NCI-H526 treated with DMSO at 0.1 percent for 48 hours (cell line): Measurements from ENCODE around the gene YTHDF1.
"Not testable (repeated sequence)": the region's sequence is repeated elsewhere in the genome, so short reads cannot be mapped to it uniquely, and the experiment has no call there.

ENCODE experiments used
- DNase-seq: peaks from one replicate; lab custom pipeline; 2025; lab: John Stamatoyannopoulos, UW

YTHDF1 gene

DNA sequence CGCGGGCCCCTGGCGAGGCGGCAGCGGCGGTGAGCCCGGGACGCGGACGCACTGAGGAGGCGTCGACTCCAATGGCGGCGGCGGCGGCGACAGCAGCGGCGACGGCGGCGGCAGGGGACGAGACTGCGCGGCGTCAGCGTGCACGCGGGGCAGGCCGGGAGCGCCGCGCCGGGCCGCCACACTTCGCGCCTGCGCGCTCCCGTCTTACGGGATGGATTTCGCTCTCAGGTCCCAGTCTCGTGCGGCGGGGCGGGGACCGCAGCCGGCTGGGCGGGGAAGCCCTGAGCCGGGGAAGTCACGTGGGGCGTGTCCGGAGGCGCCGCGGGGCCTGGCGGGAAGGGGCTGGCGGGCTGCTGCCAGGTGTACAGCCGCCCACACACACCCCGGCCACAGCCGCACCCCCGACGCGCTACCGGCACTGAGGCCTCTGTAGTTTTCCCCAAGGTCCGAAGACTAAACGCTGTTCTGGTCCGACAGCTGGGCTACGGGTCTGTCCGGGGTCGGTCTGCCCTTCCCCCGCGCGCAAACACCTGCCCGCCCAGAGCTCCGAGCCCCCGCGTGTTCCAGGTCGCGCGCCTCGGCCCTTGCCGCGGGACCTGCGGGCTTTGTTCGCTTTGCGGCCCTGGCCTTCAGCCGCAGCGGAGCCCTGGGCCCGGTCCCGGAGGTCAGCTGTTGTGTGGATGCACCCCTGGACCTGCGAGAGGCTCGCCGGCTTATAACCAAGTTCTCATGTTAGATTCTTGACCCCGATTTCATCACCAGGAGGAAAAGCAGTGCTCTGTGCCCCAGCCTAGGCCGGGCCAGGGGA lies at the start of gene YTHDF1:
TSS of gene YTHDF1 (minus strand) at position 91 of the 808 bp plus-strand sequence. CDS start 239 bp downstream, outside the sequence.
- DNase-seq, result peak; percentile 96

DNA sequence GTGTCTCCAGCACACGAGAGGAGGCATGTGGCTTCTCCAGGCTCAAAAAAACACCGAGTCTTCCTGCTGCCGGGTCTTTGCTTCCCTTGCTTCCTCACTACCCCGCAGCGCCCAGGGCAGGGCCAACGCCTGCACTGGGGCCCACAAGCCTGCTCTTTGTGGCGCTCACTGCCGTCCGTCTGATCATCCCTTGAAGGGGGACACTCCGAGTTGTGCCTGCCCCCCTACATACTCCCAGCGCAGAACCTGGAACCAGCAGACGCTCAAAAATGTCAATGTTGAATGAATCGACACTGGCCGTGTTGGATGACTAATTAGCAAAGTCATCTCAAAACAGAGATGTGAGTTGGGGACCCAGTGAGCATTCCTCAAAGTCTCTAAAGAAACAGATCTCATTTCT lies 48.6 kb upstream of the YTHDF1 start:
- DNase-seq, result no peak

DNA sequence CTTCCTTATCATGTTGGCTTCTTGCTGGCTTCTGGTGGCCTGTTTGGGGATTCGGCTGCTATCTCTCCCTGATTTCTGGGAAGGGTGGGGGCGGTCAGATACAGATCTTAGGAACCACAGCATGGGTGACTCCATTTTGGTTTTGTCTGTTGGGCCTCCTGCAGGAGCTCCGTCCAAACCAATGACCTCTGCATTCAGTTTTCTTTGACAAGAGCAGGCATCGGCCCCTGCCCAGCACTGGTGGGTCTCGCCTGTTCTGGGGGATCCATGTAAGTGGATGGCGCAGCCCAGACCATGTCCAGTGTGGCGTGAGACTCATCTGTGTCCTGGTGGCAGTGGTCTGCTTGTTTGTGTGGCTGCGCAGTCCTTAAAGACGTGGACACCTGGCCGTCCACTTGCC lies 48.1 kb upstream of the YTHDF1 start:
- DNase-seq, result no peak

DNA sequence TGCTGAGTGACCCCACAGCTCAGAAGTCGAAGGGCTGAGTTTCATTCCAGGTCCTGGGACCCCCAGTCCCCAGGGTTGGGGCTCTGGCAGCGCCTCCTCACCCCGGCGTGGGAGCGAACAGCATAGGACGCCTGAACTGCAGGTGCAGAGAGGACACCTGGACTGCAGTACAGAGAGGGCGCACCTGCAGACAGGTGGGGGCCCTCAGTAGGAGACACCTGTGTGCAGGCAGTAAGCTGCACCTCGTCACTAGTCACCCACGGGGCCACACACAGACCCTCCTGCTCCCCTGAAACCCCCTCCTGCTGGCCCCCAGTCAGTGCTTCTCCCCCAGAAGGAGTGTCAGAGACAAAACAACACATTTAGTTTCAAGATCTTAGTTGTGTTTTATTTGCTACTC lies 46.9 kb upstream of the YTHDF1 start:
- no peak for DNase-seq

DNA sequence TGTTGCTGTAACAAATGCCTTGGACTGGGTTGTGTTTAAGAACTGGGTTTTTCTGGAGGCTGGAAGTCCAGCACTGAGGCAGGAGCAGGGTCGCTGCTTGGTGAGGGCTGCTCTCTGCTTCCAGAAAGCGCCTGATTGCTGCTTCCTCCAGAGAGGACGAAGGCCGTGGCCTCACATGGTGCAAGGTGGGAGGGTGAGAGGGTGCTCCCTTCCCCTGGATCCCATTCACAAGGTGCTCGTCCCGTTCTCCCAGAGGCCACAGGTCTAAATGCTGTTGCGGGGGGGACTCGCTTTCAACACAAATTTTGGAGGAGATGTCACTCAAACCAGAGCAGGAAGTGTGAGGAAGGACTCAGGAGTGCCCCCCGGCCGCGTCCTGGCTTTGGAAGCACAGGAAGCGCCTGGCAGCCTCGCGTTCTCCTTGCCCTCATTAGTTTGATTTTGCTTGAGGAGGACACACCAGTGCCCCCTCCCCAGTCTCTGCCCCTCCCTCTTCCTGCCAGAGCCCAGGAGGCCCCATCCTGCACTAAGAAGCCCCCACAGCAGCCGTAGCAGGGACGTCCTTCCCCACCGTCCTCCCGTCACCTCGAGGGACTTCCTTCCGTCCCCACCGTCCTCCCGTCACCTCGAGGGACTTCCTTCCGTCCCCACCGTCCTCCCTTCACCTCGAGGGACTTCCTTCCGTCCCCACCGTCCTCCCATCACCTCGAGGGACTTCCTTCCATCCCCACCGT lies 46.0 kb upstream of the YTHDF1 start:
- no peak for DNase-seq

DNA sequence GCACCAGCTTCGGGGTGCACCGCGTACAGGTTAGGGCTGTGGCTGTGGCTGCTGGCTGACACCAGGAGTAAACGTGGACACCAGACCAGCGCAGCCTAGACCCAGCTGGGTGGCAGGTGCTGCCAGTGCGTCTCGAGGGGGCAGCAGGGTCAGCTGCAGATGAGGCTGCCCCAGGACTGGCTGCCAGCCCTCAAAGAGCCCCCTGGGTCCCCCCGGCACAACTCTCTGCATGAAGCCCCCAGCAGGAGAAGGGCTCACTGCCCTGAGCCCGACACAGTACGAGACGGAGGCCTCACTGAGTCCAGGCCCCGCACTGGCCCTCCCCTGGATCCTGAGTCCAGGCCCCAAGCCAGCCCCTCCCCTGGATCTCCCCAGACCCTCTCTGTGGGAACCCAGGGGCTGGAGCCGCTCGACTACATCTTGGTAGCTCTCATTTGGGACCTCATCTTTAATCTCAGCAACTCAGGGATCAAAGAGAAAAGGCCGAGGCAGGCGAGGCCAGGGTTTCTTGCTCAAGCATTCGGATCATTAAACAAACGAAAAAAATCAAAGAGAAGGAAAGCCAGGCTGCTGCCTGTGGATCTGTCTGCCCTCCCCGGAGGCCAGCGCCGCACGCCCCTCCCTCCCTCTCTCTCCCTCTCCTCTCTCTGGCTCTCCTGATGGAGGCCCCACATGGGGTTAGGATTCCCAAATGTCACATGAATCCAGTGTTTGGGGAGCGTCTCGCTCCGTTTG lies 45.3 kb upstream of the YTHDF1 start:
- DNase-seq, result no peak

DNA sequence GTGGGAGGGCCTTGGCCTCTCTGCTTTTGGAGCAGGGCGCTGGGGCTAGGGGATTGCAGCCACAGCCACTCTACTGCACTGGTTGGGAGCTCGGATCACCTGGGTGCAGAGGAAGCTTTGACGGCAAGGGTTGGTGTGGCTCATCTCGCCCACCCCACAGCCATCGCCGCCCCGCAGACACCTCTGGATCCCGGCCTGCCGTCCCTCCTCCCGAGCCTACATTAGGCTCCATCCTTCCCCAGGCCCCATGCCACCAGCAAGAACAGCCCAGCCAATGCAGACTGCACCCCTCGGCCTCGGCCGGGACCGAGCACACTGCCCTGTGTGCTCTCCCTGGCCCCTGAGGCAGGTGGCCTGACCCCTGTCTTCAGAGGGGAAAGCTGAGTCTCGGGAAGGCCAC lies 44.6 kb upstream of the YTHDF1 start:
- no peak for DNase-seq

DNA sequence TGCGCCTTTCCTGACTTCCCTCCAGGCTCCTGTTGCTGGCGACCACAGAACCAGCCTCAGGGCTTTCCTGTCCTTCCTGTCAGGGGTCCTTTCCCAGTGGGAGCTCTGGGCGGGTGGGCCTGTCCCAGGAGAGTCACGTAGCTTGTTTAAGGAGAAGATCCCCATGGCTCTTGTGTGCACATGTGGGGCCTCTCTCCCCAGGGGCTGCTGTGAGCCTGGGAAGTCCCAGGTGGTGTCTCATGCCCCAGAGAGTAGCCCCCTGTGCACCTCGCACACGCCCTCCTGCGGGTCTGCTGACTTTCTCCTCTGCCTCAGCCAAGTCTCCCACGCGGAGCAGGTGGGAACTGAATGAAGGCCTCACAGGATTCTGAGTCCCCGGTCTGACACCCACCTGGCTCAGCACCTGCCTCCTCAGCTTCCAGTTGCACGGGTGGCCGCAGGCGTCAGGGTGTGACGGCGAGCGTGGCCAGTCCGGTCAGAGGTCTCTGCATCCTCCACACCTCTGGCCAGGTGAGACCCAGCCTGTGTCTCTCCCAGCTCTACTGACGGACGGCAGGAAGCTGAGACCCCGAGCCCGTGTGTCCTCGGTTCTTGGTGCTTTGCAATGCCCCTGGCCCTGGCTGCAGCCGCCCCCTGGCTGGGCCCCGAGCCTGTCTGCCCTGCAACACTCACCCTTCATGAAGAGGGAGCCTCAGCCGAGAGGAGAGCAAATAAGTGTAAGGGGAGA lies 44.0 kb upstream of the YTHDF1 start:
- no peak for DNase-seq

DNA sequence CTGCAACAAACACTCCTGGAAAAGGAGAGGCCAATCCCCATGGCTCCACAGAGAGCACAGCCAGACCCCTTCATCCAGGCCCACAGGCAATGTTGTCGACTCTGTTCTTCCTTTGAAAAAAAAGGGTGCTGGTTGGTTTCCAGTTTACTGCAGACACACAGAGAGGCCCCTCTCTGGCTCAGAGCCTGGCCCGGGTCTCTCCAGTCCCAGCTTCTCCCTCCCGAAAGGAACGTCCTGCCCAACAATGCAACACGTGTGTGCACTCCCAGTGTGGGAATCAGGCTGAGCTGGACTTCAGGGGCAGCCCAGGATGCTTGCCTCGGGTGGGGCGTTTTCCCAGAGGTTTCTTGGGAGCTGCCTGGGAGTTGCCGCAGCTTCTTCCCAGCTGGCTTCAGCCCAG lies 42.9 kb upstream of the YTHDF1 start:
- DNase-seq, result no peak

DNA sequence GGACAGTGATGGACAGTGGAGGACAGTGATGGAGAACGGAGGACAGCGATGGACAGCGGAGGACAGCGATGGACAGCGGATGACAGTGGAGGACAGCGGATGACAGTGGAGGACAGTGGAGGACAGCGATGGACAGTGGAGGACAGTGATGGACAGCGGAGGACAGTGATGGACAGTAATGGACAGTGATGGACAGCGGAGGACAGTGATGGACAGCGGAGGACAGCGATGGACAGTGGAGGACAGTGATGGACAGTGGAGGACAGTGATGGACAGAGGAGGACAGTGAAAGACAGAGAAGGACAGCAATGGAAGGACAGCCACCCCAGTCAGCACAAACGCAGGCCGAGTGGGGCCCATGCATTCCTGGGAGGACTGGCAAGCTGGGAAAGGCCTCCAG lies 41.7 kb upstream of the YTHDF1 start:
- no peak for DNase-seq

DNA sequence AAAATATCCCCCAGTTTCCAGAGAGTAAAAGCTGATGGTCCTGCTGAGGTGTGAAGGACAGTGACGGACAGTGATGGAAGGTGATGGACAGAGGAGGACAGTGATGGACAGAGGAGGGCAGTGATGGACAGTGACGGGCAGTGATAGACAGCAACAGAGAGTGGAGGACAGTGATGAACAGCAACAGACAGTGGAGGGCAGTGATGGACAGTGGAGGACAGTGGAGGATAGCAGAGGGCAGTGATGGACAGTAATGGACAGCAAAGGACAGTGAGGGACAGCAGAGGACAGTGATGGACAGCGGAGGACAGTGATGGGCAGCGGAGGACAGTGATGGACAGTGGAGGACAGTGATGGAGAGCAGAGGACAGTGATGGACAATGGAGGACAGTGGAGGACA lies 41.0 kb upstream of the YTHDF1 start:
- DNase-seq, result no peak

DNA sequence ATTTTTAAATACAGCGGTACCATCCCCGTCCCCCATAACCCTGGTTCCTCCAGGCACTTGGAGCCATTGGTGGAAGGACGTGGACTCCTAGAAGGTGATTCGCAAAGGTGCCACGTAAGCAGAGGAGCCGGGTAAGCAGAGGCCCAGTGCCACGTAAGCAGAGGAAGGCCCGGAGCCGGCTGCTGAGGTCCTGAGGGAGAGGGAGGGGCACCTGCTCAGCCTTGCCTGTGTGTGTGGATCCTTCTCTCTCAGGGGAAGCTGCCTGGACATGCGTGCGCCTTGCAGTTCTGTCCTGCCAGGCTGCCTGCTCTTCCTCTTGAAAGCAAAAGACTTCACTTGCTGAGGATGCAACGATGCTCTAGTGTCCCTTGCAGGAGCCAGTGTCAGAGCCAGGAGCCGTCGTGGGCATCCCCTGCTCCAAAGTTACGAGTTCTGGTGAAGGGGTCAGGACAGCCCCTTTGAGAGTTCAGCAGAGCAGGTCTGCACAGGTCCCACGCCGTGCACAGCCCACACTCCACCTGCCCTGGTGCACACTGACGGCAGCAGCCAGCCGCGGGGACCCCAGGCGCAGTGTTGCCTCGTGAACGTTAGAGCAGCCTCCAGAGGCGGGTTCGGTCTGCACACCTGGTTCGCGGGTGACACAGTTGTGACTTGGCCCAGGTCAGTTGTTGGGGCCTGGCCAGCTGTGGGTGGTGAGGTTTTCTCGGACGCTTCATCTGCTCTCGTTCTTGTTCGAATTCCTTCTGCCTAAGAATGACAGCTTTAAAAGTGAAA lies 40.2 kb upstream of the YTHDF1 start:
- peak; percentile 15 for DNase-seq

DNA sequence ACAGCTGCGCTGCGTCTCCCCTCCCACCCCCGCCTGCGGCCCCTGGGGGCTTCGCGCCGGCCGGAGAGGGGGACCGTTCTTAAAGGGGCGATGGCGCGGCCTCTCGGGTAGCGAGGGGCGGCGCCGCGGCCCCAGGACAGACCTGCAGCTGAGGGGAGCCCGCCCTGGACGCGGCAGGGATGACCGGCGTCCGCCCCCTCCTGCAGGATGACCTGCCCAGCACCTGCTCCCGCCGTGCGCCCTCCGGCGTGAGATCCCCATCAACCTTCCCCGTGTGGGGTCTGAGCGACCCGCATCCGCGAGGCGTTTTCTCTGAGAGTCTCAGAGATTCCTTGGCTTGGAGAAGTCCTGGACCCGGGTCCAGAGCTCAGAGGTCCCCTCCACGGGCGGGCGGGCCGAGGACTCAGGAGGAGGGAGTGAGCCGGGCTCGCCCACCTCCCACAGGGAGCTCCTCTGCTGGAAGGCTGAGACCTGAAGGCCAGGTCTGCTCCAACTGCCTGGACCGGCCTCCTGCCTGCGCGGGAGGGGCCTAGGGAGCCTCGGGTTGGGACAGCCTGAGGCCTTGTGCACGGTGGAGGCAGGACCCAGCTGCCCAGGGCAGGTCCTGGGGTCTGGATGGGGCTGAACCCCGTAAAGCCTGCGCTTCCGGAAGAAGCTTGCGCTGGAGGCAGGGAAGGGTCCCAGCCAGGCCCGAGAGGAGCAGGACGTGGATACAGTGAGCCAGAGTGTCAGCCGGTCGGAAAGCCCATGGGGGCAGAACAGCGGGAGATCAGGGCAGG lies 38.9 kb upstream of the YTHDF1 start:
- no peak for DNase-seq

DNA sequence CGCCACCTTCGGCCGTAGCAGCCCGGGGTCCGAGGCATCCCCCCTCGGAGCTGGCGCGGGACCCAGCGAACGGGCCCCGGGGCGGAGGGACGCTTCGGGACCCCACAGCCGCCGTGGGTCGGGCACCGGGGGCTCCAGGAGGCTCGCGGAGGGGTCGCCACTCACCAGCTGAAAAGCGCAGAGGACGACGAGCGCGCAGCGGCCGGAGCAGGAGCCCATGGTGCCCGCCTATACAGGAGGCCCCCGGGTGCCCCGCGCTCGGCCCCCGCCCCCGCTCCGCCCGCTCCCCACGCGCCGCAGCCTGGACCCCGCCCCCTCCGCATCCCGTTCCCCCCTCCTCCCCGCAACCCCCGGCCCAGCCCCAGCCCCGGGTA lies 38.3 kb upstream of the YTHDF1 start, which contains the start of gene NKAIN4:
TSS of gene NKAIN4 (minus strand) at position 232 of the 374 bp plus-strand sequence. CDS start at position 219, 13 bp downstream.
- no peak for DNase-seq

DNA sequence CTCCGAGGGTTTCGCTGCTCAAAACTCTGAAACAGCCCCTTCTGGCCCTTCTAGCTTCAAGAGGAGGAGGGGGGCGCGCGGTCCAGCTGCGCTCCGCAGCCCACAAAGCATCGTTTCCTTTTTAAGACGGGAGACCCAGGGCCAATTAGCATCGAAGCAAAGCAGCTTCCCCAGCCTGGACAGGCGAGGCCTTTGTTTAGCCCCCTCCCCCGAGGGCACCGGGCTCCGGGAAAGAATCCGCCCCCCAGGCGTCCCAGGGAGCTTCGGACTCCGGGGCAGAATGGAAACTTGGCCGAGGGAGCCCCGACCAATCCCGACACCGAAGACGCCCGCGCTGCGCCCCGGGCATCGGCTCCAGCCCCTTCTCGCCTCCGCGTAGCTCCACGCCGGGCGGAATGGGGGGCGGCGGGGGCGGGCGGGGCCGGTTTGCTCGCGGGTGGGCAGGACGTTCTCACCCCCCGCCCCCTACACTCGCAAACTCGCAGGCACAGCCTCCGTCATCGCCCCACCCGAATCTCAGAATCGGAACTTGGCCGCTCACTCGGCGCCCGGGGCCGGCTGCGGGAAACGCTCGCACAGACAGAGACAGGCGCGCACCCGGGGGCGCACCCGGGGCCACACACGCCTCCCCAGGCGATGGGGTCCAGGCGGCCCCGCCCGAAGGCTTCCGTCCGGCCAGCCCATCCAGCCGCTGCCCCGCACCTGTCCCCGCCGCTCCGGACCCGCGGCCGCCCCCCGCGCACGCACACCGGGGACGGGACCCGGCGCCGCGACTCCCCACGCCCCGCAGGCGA lies 37.7 kb upstream of the YTHDF1 start:
- DNase-seq, result no peak

DNA sequence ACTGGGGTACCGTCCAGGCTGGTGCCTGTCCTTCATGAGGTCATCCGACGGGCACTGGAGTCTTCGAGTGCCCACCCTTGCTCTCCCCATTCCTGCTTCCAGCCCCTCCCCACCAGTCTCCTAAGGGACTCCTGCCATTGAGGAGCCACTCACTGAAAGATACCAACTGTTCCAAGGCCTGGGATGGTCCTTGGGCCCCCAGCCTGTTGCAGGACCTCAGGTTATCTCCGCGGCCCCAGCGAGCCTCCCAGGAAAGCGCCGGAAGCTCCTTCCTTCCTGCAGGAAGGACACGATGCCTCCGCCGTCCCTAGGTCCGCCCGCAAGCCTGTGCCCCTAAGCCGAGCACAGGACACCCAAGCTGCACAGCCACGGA lies 37.1 kb upstream of the YTHDF1 start:
- no peak for DNase-seq

DNA sequence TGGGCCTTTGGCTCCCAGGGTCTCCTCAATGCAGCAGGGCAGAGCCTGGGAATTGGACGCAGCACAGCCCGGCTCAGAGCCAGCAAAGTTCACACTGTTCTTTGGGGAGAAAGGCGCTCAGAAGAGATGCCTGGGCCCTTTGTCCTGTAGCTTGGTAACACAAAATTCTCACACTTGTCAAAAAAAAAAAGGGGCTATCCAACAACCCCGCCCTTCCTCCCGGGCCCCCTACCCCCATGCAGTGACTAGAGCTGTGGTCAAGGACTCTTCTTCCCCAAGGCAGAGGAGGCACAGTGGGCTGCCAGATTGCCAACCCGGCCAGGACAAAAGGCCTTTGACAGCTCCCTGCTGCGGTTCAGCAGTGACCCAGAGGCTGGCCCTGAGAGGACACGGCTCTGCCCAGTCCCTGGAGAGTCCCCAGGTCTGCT lies 36.4 kb upstream of the YTHDF1 start:
- no peak for DNase-seq

DNA sequence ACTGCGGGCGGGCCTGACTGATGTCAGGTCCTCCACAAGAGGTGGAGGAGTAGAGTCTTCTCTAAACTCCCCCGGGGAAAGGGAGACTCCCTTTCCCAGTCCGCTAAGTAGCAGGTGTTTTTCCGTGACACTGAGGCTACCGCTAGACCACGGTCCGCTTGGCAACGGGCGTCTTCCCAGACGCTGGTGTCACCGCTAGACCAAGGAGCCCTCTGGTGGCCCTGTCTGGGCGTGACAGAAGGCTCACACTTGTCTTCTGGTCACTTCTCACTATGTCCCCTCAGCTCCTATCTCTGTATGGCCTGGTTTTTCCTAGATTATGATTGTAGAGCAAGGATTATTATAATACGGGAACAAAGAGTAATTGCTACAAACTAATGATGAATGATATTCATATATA lies 35.4 kb upstream of the YTHDF1 start:
- not testable (repeated sequence) for DNase-seq

DNA sequence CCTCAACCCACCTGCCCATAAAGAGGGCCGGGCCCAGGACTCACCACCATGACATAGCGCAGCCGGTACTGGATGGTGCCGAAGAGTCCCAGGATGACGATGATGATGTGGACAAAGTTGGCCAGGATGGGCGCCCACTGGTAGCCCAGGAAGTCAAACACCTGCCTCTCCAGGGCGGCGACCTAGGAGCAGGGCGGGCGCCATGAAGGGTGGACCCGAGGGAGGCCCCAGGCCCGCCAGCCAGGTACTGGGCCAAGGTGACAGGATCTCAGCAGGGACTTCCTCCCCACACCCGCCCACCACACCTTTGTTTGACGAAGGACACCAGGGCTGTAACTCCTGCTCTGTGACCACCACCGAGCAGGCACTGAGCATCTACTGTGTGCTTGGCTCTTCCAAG lies 34.0 kb upstream of the YTHDF1 start:
- no peak for DNase-seq
